Liver (tissue), 9 donors: ENCODE measurements around the gene DCST2. TPM values are rescaled to one million over a fixed set of nuclear protein-coding genes. Genes with fewer than 3 reads are reported as not detected.

Source experiments
- DNase-seq: peaks from one replicate; pipeline ENCODE4 v3.0.0-alpha.2; 2017; ENCODE audit warnings: low spot score
- H3K27ac ChIP-seq, 2 donors: one replicate each; pipeline ENCODE4 v1.7.0; 2013; ENCODE audit warnings: inconsistent platforms in 2 of 2, low read length in 2 of 2, control low read depth in 1 of 2, low read depth in 1 of 2, mild to moderate bottlenecking in 1 of 2
- H3K27me3 ChIP-seq, 4 donors: one replicate each; pipeline versions ENCODE4 v1.6.1 to v1.7.0; 2013; ENCODE audit warnings: low read length in 3 of 4, inconsistent platforms in 1 of 4, mild to moderate bottlenecking in 1 of 4, moderate library complexity in 1 of 4; ENCODE audit not compliant: control insufficient read depth in 4 of 4, insufficient read depth in 4 of 4
- H3K36me3 ChIP-seq, 4 donors: one replicate each; pipeline versions ENCODE4 v1.6.1 to v1.7.0; 2013; ENCODE audit warnings: low read length in 3 of 4, mild to moderate bottlenecking in 3 of 4, low read depth in 1 of 4, moderate library complexity in 1 of 4; ENCODE audit not compliant: control insufficient read depth in 4 of 4, insufficient read depth in 3 of 4
- H3K4me1 ChIP-seq, 4 donors: one replicate each; pipeline versions ENCODE4 v1.6.1 to v1.7.0; 2013; ENCODE audit warnings: low read length in 3 of 4, mild to moderate bottlenecking in 3 of 4, moderate library complexity in 1 of 4; ENCODE audit not compliant: control insufficient read depth in 4 of 4, insufficient read depth in 4 of 4
- H3K4me3 ChIP-seq, 3 donors: one replicate each; pipeline versions ENCODE4 v1.6.1 to v1.7.0; 2013; ENCODE audit warnings: low read length in 3 of 3, control low read depth in 1 of 3, low read depth in 1 of 3, mild to moderate bottlenecking in 1 of 3
- H3K9ac ChIP-seq, 2 donors: one replicate each; pipeline ENCODE4 v1.7.0; 2013; ENCODE audit warnings: low read length in 2 of 2, mild to moderate bottlenecking in 2 of 2, moderate library complexity in 2 of 2, control low read depth in 1 of 2, low read depth in 1 of 2
- H3K9me3 ChIP-seq, 4 donors: one replicate each; pipeline versions ENCODE4 v1.6.1 to v1.7.0; 2013; ENCODE audit warnings: low read length in 3 of 4; ENCODE audit not compliant: control insufficient read depth in 4 of 4
- CTCF ChIP-seq: fragments of 150-350 bp; IDR thresholded peaks from 2 replicates; pipeline ENCODE4 v1.5.1; 2017; ENCODE audit warnings: improper control_type of control experiment, low read depth, low read length; ENCODE audit not compliant: missing input control
- EGR1 ChIP-seq, 2 donors: IDR thresholded peaks; 2 replicates each; pipeline ENCODE4 v1.6.1; 2016 to 2018; ENCODE audit warnings: antibody characterized with exemption in 2 of 2, low read depth in 2 of 2
- FOXA1 ChIP-seq: IDR thresholded peaks from 2 replicates; pipeline ENCODE4 v1.6.1; 2016; ENCODE audit warnings: antibody characterized with exemption
- FOXA2 ChIP-seq: IDR thresholded peaks from 2 replicates; pipeline ENCODE4 v1.6.1; 2016; ENCODE audit warnings: antibody characterized with exemption
- GABPA ChIP-seq, 2 donors: IDR thresholded peaks in 1 of 2; conservative IDR thresholded peaks in 1 of 2; 2 replicates each; pipeline ENCODE4 v1.6.1; 2016; ENCODE audit warnings: antibody characterized with exemption in 2 of 2, mild to moderate bottlenecking in 1 of 2, moderate library complexity in 1 of 2
- HNF4A ChIP-seq, 2 donors: conservative IDR thresholded peaks; 2 replicates each; pipeline ENCODE4 v1.6.1; 2016; ENCODE audit warnings: antibody characterized with exemption in 2 of 2, mild to moderate bottlenecking in 2 of 2
- HNF4G ChIP-seq: IDR thresholded peaks from 2 replicates; pipeline ENCODE4 v1.6.1; 2016; ENCODE audit warnings: antibody characterized with exemption
- JUND ChIP-seq, 2 donors: IDR thresholded peaks; 2 replicates each; pipeline ENCODE4 v1.6.1; 2016; ENCODE audit warnings: antibody characterized with exemption in 2 of 2
- MAX ChIP-seq: IDR thresholded peaks from 2 replicates; pipeline ENCODE4 v1.6.1; 2016; ENCODE audit warnings: antibody characterized with exemption
- NR2F2 ChIP-seq: IDR thresholded peaks from 2 replicates; pipeline ENCODE4 v1.6.1; 2016; ENCODE audit warnings: antibody characterized with exemption
- RAD21 ChIP-seq, 2 donors: IDR thresholded peaks; 2 replicates each; pipeline ENCODE4 v1.6.1; 2016; ENCODE audit warnings: antibody characterized with exemption in 2 of 2, mild to moderate bottlenecking in 2 of 2
- REST ChIP-seq: IDR thresholded peaks from 2 replicates; pipeline ENCODE4 v1.6.1; 2016; ENCODE audit warnings: antibody characterized with exemption, mild to moderate bottlenecking
- RXRA ChIP-seq, 2 donors: IDR thresholded peaks; 2 replicates each; pipeline ENCODE4 v1.6.1; 2017 to 2018; ENCODE audit warnings: antibody characterized with exemption in 2 of 2, mild to moderate bottlenecking in 1 of 2
- SP1 ChIP-seq: IDR thresholded peaks from 2 replicates; pipeline ENCODE4 v1.6.1; 2018; ENCODE audit warnings: antibody characterized with exemption, mild to moderate bottlenecking
- TAF1 ChIP-seq: conservative IDR thresholded peaks from 2 replicates; pipeline ENCODE4 v1.6.1; 2016; ENCODE audit warnings: antibody characterized with exemption, mild to moderate bottlenecking
- YY1 ChIP-seq: IDR thresholded peaks from 2 replicates; pipeline ENCODE4 v1.6.1; 2016; ENCODE audit warnings: antibody characterized with exemption, mild to moderate bottlenecking
- WGBS: extraction: QIAGEN DNeasy Blood & Tissue Kit; methylation state at CpG from one replicate; pipeline ENCODE4 v1.1.7; 2013; 5-methylcytosine and 5-hydroxymethylcytosine counted together
- polyA plus RNA-seq, 2 donors: library from polyadenylated mRNA; stranded (reverse) in 1 of 2; unstranded in 1 of 2; fragments of 200-250 nt in 1 of 2; fragments of >200 nt in 1 of 2; fragmentation: Nextera tagmentation in 1 of 2; extraction: Ambion mirVana in 1 of 2; gene quantifications; one replicate each; pipeline versions ENCODE4 v1.2.1 to v1.2.3, GENCODE V29; 2013 to 2015
- total RNA-seq, 2 donors: library from RNA; depleted of rRNA; stranded (reverse); fragments of >200 nt; gene quantifications; one replicate each; pipeline ENCODE4 v1.2.3, GENCODE V29; 2014
- TF ChIP-seq, protein P1 (sequence below): IDR thresholded peaks from 2 replicates; pipeline ENCODE4 v1.6.1; 2016; ENCODE audit warnings: antibody characterized with exemption
- TF ChIP-seq, protein P2 (sequence below): IDR thresholded peaks from 2 replicates; pipeline ENCODE4 v1.6.1; 2016; ENCODE audit warnings: antibody characterized with exemption
- donor health status: healthy.
- donor health status: healthy.
- donor health status: healthy.
- donor health status: healthy.
- donor health status: healthy.

Gene DCST2
- total and polyA plus RNA-seq, 4 donors = 0.25 to 0.53 (median 0.27) TPM; not detected in 1

GRCh38 chr1:155075535-155075934, 42.0 kb upstream of the DCST2 start:
- Histone ChIP-seq H3K9me3 (no peaks in the 10 kb centered on the region), H3K36me3 (no peaks in the 10 kb centered on the region), H3K27ac (no peak overlapping the region), H3K27me3 (no peaks in the 10 kb centered on the region), H3K9ac (no peak overlapping the region), H3K4me1 (peaks cover 12 to 28% (median 20%) of the 10 kb centered on the region in 4 donors), H3K4me3 (no peak overlapping the region)
- no peak for DNase-seq
- 76% methylated on average over 5 of the region's 5 CpGs for WGBS
- TF ChIP-seq FOXA2 (no peak), GABPA (IDR thresholded peaks at IDR 0.05 in 1 of 2, conservative IDR thresholded peaks at IDR 0.05 in 1 of 2) (no peak), HNF4A (conservative IDR thresholded peaks at IDR 0.05) (no peak), JUND (IDR thresholded peaks at IDR 0.05) (no peak), FOXA1 (no peak), CTCF (no peak), TAF1 (no peak), SP1 (no peak), REST (no peak), EGR1 (IDR thresholded peaks at IDR 0.05; ENCODE audit: low read depth in 2 of 2) (no peak), HNF4G (no peak), MAX (no peak), NR2F2 (no peak), YY1 (no peak), RXRA (IDR thresholded peaks at IDR 0.05) (no peak), RAD21 (IDR thresholded peaks at IDR 0.05) (no peak)
- TF ChIP-seq, protein P1, sequence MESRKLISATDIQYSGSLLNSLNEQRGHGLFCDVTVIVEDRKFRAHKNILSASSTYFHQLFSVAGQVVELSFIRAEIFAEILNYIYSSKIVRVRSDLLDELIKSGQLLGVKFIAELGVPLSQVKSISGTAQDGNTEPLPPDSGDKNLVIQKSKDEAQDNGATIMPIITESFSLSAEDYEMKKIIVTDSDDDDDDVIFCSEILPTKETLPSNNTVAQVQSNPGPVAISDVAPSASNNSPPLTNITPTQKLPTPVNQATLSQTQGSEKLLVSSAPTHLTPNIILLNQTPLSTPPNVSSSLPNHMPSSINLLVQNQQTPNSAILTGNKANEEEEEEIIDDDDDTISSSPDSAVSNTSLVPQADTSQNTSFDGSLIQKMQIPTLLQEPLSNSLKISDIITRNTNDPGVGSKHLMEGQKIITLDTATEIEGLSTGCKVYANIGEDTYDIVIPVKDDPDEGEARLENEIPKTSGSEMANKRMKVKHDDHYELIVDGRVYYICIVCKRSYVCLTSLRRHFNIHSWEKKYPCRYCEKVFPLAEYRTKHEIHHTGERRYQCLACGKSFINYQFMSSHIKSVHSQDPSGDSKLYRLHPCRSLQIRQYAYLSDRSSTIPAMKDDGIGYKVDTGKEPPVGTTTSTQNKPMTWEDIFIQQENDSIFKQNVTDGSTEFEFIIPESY = no peak
- TF ChIP-seq, protein P2, sequence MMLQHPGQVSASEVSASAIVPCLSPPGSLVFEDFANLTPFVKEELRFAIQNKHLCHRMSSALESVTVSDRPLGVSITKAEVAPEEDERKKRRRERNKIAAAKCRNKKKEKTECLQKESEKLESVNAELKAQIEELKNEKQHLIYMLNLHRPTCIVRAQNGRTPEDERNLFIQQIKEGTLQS = no peak
